ENCODE measurements around the gene CTCFL.

Gene CTCFL, protein sequence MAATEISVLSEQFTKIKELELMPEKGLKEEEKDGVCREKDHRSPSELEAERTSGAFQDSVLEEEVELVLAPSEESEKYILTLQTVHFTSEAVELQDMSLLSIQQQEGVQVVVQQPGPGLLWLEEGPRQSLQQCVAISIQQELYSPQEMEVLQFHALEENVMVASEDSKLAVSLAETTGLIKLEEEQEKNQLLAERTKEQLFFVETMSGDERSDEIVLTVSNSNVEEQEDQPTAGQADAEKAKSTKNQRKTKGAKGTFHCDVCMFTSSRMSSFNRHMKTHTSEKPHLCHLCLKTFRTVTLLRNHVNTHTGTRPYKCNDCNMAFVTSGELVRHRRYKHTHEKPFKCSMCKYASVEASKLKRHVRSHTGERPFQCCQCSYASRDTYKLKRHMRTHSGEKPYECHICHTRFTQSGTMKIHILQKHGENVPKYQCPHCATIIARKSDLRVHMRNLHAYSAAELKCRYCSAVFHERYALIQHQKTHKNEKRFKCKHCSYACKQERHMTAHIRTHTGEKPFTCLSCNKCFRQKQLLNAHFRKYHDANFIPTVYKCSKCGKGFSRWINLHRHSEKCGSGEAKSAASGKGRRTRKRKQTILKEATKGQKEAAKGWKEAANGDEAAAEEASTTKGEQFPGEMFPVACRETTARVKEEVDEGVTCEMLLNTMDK

DNA sequence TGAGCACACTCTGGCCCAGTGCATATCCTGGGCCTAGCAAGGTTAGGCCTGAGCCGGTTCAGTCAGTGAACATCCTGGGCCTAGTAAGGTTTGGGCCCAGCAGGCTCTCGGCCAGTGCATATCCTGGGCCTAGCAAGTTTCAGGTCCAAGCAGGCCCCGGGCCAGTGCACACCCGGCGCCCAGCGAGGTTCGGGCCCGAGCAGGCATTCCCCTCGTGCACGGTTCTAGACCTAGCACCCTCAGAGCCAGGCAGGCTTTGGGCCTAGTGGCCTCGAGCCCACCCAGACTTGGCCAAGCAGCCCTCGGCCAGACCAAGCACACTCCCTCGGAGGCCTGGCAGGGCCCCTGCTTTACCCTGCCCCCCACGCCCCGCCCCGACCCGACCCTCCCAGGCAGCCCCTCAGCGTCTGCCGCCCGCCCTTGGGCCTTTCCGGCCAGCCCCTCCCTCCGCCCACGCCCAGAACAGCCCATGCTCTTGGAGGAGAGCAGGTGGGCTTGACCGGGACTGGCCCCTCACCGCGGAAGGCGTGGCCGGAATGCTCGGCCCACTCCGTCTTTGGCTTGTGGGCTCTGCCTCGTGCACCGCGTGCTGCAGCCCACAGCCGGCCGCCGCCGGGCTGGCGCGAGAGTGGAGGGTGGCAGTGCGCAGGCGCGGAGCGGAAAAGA, at the start of gene CTCFL:
TSS of gene CTCFL (minus strand) at position 630 of the 666 bp plus-strand sequence. CDS start 935 bp downstream, outside the sequence.
- no peak for DNase-seq

GRCh38 chr20:57573894-57574293, 49.0 kb upstream of the CTCFL start:
- DNase-seq: peak in 1 of 2 experiments; percentile 2

GRCh38 chr20:57573242-57573641, 48.3 kb upstream of the CTCFL start:
- DNase-seq: no peak

- DNase-seq: no peak
These were observed 47.0 kb upstream of the CTCFL start for GRCh38 chr20:57571782-57572416.

DNA sequence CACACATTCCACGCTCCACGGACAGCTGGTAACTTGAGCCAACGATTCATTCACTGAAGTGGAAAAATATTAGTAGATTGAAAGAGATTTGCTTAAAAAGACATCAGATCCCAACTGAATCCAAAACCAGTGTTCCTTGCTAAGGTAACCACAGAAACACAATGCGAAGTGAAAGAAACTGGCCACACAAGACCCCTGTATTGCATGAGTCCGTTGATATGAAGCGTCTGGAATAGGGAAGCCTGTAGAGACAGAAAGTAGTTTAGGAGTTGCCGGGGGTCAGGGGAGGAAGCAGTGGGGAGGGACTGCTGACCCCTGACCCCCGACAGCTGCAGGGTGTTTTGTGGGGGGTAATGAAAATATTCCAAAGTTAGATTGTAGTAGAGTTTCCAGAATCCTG, 46.0 kb upstream of the CTCFL start:
- no peak for DNase-seq

- no peak for DNase-seq
These were observed 45.4 kb upstream of the CTCFL start for GRCh38 chr20:57570145-57570850.

GRCh38 chr20:57568960-57569359, 44.0 kb upstream of the CTCFL start:
- DNase-seq: no peak

- DNase-seq: no peak
These were observed 43.4 kb upstream of the CTCFL start for GRCh38 chr20:57568088-57568896.

- no peak for DNase-seq
These were observed 42.6 kb upstream of the CTCFL start for GRCh38 chr20:57567471-57568079.

DNA sequence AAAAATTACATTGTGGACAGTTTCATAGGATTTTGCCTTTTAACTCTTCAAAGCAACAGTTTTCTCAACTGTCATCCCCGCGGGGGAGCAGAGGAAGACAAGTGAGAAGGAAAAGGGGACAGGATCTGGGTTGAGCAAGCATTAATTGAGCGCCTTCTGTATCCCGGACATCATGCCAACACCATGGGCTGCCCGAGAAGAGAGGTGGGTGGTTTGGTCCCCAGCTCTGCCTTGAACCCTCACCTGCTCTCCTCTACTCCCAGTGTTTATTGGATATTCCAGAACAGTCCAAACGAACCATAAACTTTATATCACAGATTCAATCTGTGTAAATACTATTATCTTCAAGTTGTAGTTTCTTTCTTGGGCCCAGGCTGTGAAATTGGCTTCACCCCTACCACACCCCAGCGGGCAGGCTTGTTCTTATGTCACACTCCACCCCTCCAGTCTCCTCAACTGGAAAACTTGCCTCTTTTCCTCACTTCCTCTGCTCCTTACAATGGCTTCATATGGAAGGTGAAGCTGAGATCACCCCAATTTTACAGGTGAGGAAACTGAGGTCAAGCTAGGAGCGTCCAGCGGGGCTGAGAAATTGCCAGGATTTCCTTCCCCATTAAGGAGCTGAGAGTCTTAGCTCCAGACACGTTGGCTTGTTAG, 42.0 kb upstream of the CTCFL start:
- DNase-seq: no peak

- DNase-seq: no peak
These were observed 41.5 kb upstream of the CTCFL start for GRCh38 chr20:57566399-57566798.

GRCh38 chr20:57564951-57565642, 40.2 kb upstream of the CTCFL start:
- DNase-seq: no peak

DNA sequence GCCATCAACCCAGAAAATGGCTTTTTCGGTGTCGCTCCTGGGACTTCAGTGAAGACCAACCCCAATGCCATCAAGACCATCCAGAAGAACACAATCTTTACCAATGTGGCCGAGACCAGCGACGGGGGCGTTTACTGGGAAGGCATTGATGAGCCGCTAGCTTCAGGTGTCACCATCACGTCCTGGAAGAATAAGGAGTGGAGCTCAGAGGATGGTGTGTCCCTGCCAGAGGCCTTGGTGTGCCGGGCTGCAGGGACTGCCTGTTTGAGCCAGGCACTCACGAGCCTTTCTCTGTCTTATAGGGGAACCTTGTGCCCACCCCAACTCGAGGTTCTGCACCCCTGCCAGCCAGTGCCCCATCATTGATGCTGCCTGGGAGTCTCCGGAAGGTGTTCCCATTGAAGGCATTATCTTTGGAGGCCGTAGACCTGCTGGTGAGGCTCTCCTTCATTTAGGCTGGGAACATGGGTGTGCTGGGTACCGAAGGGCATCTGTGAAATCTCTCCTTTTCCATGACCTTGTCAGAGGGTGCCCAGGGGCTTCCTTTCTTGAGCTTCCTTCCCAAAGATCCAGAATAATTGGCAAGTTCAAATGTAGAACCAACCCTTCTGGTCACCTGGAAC, 39.4 kb upstream of the CTCFL start:
- DNase-seq: no peak

DNA sequence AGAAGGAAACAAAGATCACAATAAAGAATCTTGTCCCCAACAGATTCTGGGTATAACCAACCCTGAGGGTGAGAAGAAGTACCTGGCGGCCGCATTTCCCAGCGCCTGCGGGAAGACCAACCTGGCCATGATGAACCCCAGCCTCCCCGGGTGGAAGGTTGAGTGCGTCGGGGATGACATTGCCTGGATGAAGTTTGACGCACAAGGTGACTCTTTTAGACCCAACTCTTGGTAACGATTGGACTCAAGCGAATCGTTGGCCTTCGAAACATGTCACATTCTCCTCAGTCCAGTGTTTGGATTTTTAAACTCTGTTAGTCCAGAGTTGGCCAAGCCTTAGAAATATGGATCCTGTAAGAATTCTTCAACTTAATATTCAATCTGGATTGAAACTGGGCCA, 38.6 kb upstream of the CTCFL start:
- DNase-seq: no peak

DNA sequence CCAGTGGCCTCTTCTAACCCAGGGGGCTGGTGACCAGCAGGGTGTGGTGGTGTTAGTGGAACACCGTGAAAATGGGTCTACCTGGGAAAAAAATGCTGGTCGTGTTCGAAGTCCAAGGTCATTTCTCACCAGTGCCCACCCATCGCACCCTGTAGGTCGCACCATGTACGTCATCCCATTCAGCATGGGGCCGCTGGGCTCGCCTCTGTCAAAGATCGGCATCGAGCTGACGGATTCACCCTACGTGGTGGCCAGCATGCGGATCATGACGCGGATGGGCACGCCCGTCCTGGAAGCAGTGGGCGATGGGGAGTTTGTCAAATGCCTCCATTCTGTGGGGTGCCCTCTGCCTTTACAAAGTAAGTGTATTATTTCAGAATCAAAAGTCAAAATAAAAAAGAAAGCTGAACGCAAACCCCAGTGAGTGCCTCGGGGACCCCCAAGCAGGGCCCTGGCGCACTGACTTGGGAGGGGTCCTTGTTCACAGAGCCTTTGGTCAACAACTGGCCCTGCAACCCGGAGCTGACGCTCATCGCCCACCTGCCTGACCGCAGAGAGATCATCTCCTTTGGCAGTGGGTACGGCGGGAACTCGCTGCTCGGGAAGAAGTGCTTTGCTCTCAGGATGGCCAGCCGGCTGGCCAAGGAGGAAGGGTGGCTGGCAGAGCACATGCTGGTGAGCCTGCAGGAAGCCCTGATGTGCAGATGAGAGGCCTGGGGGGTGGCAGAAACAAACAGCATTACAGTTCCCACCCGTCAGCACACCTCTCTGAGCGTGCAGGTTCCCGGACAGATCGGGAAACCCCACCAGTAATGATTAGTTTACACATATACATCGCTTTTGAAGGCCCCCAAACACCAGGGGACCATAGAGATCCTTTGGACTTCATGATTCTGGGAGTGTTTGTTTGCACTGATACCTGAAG, 37.9 kb upstream of the CTCFL start:
- DNase-seq: no peak

GRCh38 chr20:57561356-57562279, 36.7 kb upstream of the CTCFL start:
- DNase-seq: no peak

Data from Kasumi-1 (cell line).